ENCODE data around the gene LYZL2. TPM values are rescaled to one million over a fixed set of nuclear protein-coding genes. Genes with fewer than 3 reads are reported as not detected.
"Not testable (repeated sequence)": the region's sequence is repeated elsewhere in the genome, so short reads cannot be mapped to it uniquely, and the experiment has no call there.

LYZL2 gene
- polyA plus RNA-seq, 1 donor from 2014 or later, result not detected

GRCh38 chr10:30643557-30644199, 14.1 kb upstream of the LYZL2 start:
- H3K27ac ChIP-seq (ENCODE audit: low read length); H4K20me1 ChIP-seq (ENCODE audit: insufficient read depth); H3K9ac ChIP-seq (ENCODE audit: low read length); H3K4me3 ChIP-seq (ENCODE audit: low read length); H3K9me2 ChIP-seq (ENCODE audit: insufficient read depth, low read length); H3K79me2 ChIP-seq (replicated peaks; ENCODE audit: insufficient read depth, low read length); H3F3A ChIP-seq (ENCODE audit: insufficient read depth, low read length, poor library complexity, severe bottlenecking); H3K9me3 ChIP-seq (ENCODE audit: low read length); H3K27me3 ChIP-seq (ENCODE audit: insufficient read depth, low read depth, low read length); H3K4me2 ChIP-seq (ENCODE audit: low read length); H3K36me3 ChIP-seq (ENCODE audit: insufficient read depth, low read length); H2AFZ ChIP-seq (ENCODE audit: low read depth, low read length): not testable (repeated sequence)

GRCh38 chr10:30642856-30643255, 13.3 kb upstream of the LYZL2 start:
- not testable (repeated sequence) for H3K9me3 ChIP-seq (ENCODE audit: low read length); H3K4me2 ChIP-seq (ENCODE audit: low read length); H3K27me3 ChIP-seq (ENCODE audit: insufficient read depth, low read depth, low read length); H3K9ac ChIP-seq (ENCODE audit: low read length); H3K79me2 ChIP-seq (replicated peaks; ENCODE audit: insufficient read depth, low read length); H4K20me1 ChIP-seq (ENCODE audit: insufficient read depth); H3F3A ChIP-seq (ENCODE audit: insufficient read depth, low read length, poor library complexity, severe bottlenecking); H3K4me3 ChIP-seq (ENCODE audit: low read length); H3K36me3 ChIP-seq (ENCODE audit: insufficient read depth, low read length); H3K27ac ChIP-seq (ENCODE audit: low read length); H2AFZ ChIP-seq (ENCODE audit: low read depth, low read length); H3K9me2 ChIP-seq (ENCODE audit: insufficient read depth, low read length)

- no peaks in the 10 kb centered on the region for H3K79me2 ChIP-seq (replicated peaks; ENCODE audit: insufficient read depth, low read length)
- no peak overlapping the region for H2AFZ ChIP-seq (ENCODE audit: low read depth, low read length)
- no peaks in the 10 kb centered on the region for H3K9me3 ChIP-seq (ENCODE audit: low read length)
- no peaks in the 10 kb centered on the region for H4K20me1 ChIP-seq (ENCODE audit: insufficient read depth)
- H3K9ac ChIP-seq (ENCODE audit: low read length), result no peak overlapping the region
- H3K27ac ChIP-seq (ENCODE audit: low read length), result no peak overlapping the region
- no peak overlapping the region for H3K4me2 ChIP-seq (ENCODE audit: low read length)
- no peaks in the 10 kb centered on the region for H3F3A ChIP-seq (ENCODE audit: insufficient read depth, low read length, poor library complexity, severe bottlenecking)
- H3K36me3 ChIP-seq (ENCODE audit: insufficient read depth, low read length), result no peaks in the 10 kb centered on the region
- no peak overlapping the region for H3K4me3 ChIP-seq (ENCODE audit: low read length)
- TF ChIP-seq EZH2 (IDR thresholded peaks at IDR 0.05; ENCODE audit: borderline replicate concordance, insufficient read depth, low read length, poor library complexity, severe bottlenecking) (no peak), CTCF (IDR thresholded peaks at IDR 0.05; ENCODE audit: poor library complexity, severe bottlenecking) (peak; percentile 81), RAD21 (conservative IDR thresholded peaks at IDR 0.05) (peak; percentile 60), SMC3 (conservative IDR thresholded peaks at IDR 0.05; ENCODE audit: poor library complexity) (peak; percentile 67)
- no peaks in the 10 kb centered on the region for H3K9me2 ChIP-seq (ENCODE audit: insufficient read depth, low read length)
- no peaks in the 10 kb centered on the region for H3K27me3 ChIP-seq (ENCODE audit: insufficient read depth, low read depth, low read length)
These were observed 10.6 kb upstream of the LYZL2 start for GRCh38 chr10:30639946-30640786.

- H3K79me2 ChIP-seq (replicated peaks; ENCODE audit: insufficient read depth, low read length), result no peaks in the 10 kb centered on the region
- no peak for TF ChIP-seq POLR2AphosphoS5 (IDR thresholded peaks at IDR 0.05)
- TF ChIP-seq TAF1 (IDR thresholded peaks at IDR 0.05; ENCODE audit: low read depth), result no peak
- H3K9me3 ChIP-seq (ENCODE audit: low read length), result no peaks in the 10 kb centered on the region
- H2AFZ ChIP-seq (ENCODE audit: low read depth, low read length), result no peak overlapping the region
- H3K36me3 ChIP-seq (ENCODE audit: insufficient read depth, low read length), result no peaks in the 10 kb centered on the region
- no peaks in the 10 kb centered on the region for H4K20me1 ChIP-seq (ENCODE audit: insufficient read depth)
- no peak overlapping the region for H3K4me3 ChIP-seq (ENCODE audit: low read length)
- H3K9ac ChIP-seq (ENCODE audit: low read length), result no peak overlapping the region
- H3K27me3 ChIP-seq (ENCODE audit: insufficient read depth, low read depth, low read length), result no peaks in the 10 kb centered on the region
- no peaks in the 10 kb centered on the region for H3F3A ChIP-seq (ENCODE audit: insufficient read depth, low read length, poor library complexity, severe bottlenecking)
- no peak overlapping the region for H3K27ac ChIP-seq (ENCODE audit: low read length)
- no peaks in the 10 kb centered on the region for H3K9me2 ChIP-seq (ENCODE audit: insufficient read depth, low read length)
- no peak overlapping the region for H3K4me2 ChIP-seq (ENCODE audit: low read length)
These were observed 8.4 kb upstream of the LYZL2 start for GRCh38 chr10:30637881-30638467.

All from neural cell (in vitro differentiated cells).